CD4-positive, alpha-beta T cell (primary cell): ENCODE measurements around the gene ZNF335. TPM values are rescaled to one million over a fixed set of nuclear protein-coding genes. Genes with fewer than 3 reads are reported as not detected.

Experiments
- ATAC-seq: fragments of 200-7000 bp; cut with Tn5 transposase; one replicate; pipeline ENCODE4 v1.10.0; 2022; ENCODE audit warnings: mild to moderate bottlenecking; ENCODE audit not compliant: poor library complexity
- CTCF ChIA-PET: fragments of 350-600 bp; sonication (Branson Sonifier 250); formaldehyde crosslinking; loops from one replicate; lab custom pipeline; 2021; ENCODE audit warnings: antibody characterized with exemption, inconsistent platforms; lab: Charles Lee
- POLR2A ChIA-PET: fragments of 350-600 bp; sonication (Branson Sonifier 250); formaldehyde crosslinking; loops from one replicate; lab custom pipeline; 2021; ENCODE audit warnings: antibody characterized with exemption, inconsistent platforms; lab: Charles Lee
- DNase-seq, 14 experiments: peaks; one replicate each; pipeline ENCODE4 v3.0.0-alpha.2; 2013 to 2020; ENCODE audit warnings: mixed read lengths in 2 of 14
- H3K27ac ChIP-seq, 2 donors: one replicate each; pipeline versions ENCODE4 v1.5.1 to v1.7.0; 2013; ENCODE audit warnings: low read length in 2 of 2, low read depth in 1 of 2, mild to moderate bottlenecking in 1 of 2
- H3K27me3 ChIP-seq, 2 experiments: 1 replicate in 1 of 2; 2 replicates in 1 of 2; pipeline versions ENCODE4 v1.6.1 to v1.7.0; 2013; ENCODE audit warnings: low read length in 2 of 2, control low read depth in 1 of 2, mild to moderate bottlenecking in 1 of 2, moderate library complexity in 1 of 2; ENCODE audit not compliant: insufficient read depth in 2 of 2, control insufficient read depth in 1 of 2
- H3K36me3 ChIP-seq: one replicate; pipeline ENCODE4 v1.6.1; 2013; ENCODE audit warnings: low read length, control low read depth; ENCODE audit not compliant: insufficient read depth
- H3K4me1 ChIP-seq: one replicate; pipeline ENCODE4 v1.6.1; 2013; ENCODE audit warnings: low read length, control low read depth; ENCODE audit not compliant: insufficient read depth
- H3K4me3 ChIP-seq: one replicate; pipeline ENCODE4 v1.5.1; 2013; ENCODE audit warnings: mild to moderate bottlenecking, low read length, moderate library complexity
- H3K9me3 ChIP-seq, 2 experiments: 1 replicate in 1 of 2; 2 replicates in 1 of 2; pipeline versions ENCODE4 v1.6.1 to v1.7.0; 2013; ENCODE audit warnings: low read length in 2 of 2, mild to moderate bottlenecking in 2 of 2, control low read depth in 1 of 2, moderate library complexity in 1 of 2; ENCODE audit not compliant: control insufficient read depth in 1 of 2, insufficient read depth in 1 of 2
- H3K27ac Mint-ChIP-seq: one replicate; pipeline ENCODE4 v1.8.0; 2020; ENCODE audit warnings: mixed read lengths
- H3K27me3 Mint-ChIP-seq: one replicate; pipeline ENCODE4 v1.8.0; 2021; ENCODE audit warnings: mixed read lengths
- H3K36me3 Mint-ChIP-seq: one replicate; pipeline ENCODE4 v1.8.0; 2021; ENCODE audit warnings: low read depth, mixed read lengths
- H3K4me1 Mint-ChIP-seq: one replicate; pipeline ENCODE4 v1.8.0; 2021; ENCODE audit warnings: low read depth, mixed read lengths
- H3K4me3 Mint-ChIP-seq: one replicate; pipeline ENCODE4 v1.8.0; 2020; ENCODE audit warnings: mild to moderate bottlenecking, mixed read lengths
- H3K9me3 Mint-ChIP-seq: one replicate; pipeline ENCODE4 v1.8.0; 2020; ENCODE audit warnings: mixed read lengths
- CTCF ChIP-seq: fragments of 200-600 bp; IDR thresholded peaks from one replicate; pipeline ENCODE4 v1.8.0; 2022; ENCODE audit warnings: antibody characterized with exemption, mild to moderate bottlenecking
- intact Hi-C, 2 experiments: fragments of 100-400 bp; cut with DNase I in 1 of 2; cut with micrococcal nuclease in 1 of 2; formaldehyde crosslinking; loops; one replicate each; pipeline versions ENCODE4 v1.15.1 to v1.9.0; 2023 to 2025; cut with DNase I, micrococcal nuclease
- total RNA-seq, 174 experiments: library from RNA in 2 of 174; stranded (reverse) in 2 of 174; gene quantifications; one replicate each; pipeline ENCODE4 v1.2.3 and lab custom pipeline; 2021 to 2026

ZNF335 gene
- total RNA-seq, 2 experiments from 2014 or later = 67.3 to 74.6 TPM

DNA sequence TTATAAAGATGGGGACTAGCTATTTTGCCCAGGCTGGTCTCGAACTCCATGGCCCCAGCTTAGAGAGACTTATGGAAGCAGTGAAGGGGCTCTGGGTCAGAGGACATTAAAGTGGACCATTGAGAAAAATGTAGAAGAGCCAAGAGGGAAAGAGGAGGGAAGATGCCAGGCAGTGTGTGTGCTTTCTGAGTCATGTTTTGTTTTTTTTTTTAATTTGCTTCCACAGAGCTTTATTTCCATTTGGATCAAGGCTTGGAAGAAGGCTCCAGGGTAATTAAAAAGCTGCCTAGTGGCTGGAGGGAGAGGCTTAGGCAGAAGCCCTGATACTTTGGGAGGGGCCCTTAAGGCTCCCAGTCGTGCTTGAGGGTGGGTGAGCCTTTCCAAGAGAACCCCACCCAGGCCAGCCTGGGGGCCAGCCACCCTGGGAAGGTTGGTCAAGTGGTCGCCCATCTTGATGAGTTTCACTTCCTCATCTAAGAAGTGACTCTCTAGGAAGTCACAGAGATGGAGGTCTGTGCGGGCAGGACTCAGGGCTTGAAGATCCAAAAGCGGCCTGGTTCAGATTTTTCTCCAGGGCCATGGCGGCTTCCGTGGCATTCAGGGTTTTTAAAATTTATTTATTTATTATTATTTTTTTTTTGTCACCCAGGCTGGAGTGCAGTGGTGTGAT is 3.0 kb upstream of the ZNF335 start:
- H3K4me3 Mint-ChIP-seq = no peak overlapping the region
- CTCF ChIA-PET = interaction anchor here (0.7 to 1.3 kb wide), 2 partner anchors 13 to 89 kb away, joined by 3 read pairs; no protein-coding TSS in a partner anchor
- TF ChIP-seq CTCF = no peak
- Histone ChIP-seq H3K27ac (no peak overlapping the region), H3K9me3 (no peaks in the 10 kb centered on the region), H3K27me3 (no peaks in the 10 kb centered on the region), H3K4me1 (peaks cover 18% of the 10 kb centered on the region), H3K4me3 (no peak overlapping the region), H3K36me3 (peaks cover 1% of the 10 kb centered on the region)
- intact Hi-C loops = loop anchor here (5.0 to 10.0 kb wide), 5 partner anchors 37 to 1090 kb away; partner anchors contain the start of genes DNTTIP1 (in 1 of the 2), NCOA5 (in 1 of the 2), WFDC3 (in 1 of the 2) and YWHAB (in 1 of the 2)
- no peaks in the 10 kb centered on the region for H3K9me3 Mint-ChIP-seq
- H3K27ac Mint-ChIP-seq = no peak overlapping the region
- POLR2A ChIA-PET = interaction anchor here (7.4 kb wide), 1 partner anchor 39 kb away, joined by 195 read pairs; the partner anchor contains the start of gene PCIF1
- peaks cover 24% of the 10 kb centered on the region for H3K36me3 Mint-ChIP-seq
- H3K27me3 Mint-ChIP-seq = peaks cover 4% of the 10 kb centered on the region
- ATAC-seq (no peak), DNase-seq (peak in 1 of 14 experiments; percentile 14)
- peaks cover 20% of the 10 kb centered on the region for H3K4me1 Mint-ChIP-seq

DNA sequence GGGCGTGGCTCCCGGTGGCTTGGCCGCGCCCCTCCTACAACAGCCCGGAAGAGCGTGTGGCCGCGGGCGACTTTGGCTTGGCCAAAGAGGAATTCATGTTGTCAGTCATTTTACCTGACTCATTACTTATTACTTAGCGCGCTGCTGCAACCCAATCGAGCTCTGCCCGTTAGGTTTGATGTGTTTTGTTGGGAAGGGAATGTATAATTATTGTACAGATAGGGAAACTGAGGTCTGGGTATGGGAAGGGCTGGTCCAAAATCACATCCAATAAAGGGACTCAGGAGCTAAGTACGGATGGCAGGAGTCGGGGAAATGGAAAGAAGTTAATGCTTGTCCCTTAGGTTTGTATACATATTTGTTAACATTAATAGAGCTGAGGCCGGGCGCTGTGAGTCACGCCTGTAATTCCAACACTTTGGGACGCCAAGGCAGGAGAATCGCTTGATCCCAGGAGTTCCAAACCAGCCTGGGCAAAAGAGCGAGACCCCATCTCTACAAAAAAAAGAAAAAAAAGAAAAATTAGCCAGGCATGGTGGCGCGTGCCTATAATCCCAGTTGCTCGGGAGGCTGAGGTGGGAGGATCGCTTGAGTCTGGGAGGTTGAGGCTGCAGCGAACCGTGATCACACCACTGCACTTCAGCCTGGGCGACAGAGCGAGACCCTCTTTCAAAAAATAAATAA is 639 bp upstream of the ZNF335 start:
- Mint-ChIP-seq H3K27ac (peak overlapping the region; percentile 100), H3K9me3 (no peaks in the 10 kb centered on the region), H3K4me1 (peaks cover 28% of the 10 kb centered on the region), H3K36me3 (peaks cover 42% of the 10 kb centered on the region), H3K4me3 (peak overlapping the region; percentile 94), H3K27me3 (peaks cover 4% of the 10 kb centered on the region)
- Histone ChIP-seq H3K27me3 (no peaks in the 10 kb centered on the region), H3K27ac (peak overlapping the region; percentile 99 to 100), H3K36me3 (peaks cover 23% of the 10 kb centered on the region), H3K4me3 (peak overlapping the region; percentile 96), H3K9me3 (no peaks in the 10 kb centered on the region), H3K4me1 (peaks cover 36% of the 10 kb centered on the region)
- ATAC-seq (no peak), DNase-seq (no peak)
- TF ChIP-seq CTCF = no peak
- CTCF ChIA-PET = interaction anchor here (0.7 to 1.0 kb wide), 3 partner anchors 15 to 51 kb away, joined by 3 to 6 read pairs (median 3); no protein-coding TSS in a partner anchor
- intact Hi-C loops = loop anchor here (1.0 to 10.0 kb wide), 8 partner anchors 37 to 1088 kb away; partner anchors contain the start of genes NCOA5 (in 2 of the 2), DNTTIP1 (in 1 of the 2), PCIF1 (in 1 of the 2) and WFDC3 (in 1 of the 2)
- POLR2A ChIA-PET = interaction anchor here (0.8 to 7.4 kb wide), 18 partner anchors 10 to 434 kb away, joined by 3 to 195 read pairs (median 8); partner anchors contain the start of genes CTSA, DNTTIP1, ELMO2 and NEURL2

DNA sequence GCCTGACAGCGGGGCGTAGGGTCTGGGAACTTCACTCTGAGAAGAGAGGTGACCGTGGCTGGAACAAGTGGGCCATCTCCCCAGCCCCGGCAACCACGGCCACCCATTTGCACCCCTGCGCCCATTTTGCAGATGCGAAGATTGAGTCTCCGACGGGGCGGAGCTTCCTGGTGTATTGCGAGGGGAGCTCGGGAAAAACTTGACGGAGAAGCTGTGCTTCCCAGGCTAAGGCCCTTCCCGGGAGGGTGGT is 653 bp downstream of the ZNF335 start:
- DNase-seq (peak in 1 of 14 experiments; percentile 42), ATAC-seq (peak; percentile 2)
- intact Hi-C loops = loop anchor here (2.0 to 10.0 kb wide), 7 partner anchors 41 to 1087 kb away; partner anchors contain the start of genes CTSA (in 2 of the 2), NEURL2 (in 2 of the 2), DNTTIP1 (in 1 of the 2) and NCOA5 (in 1 of the 2)
- H3K4me3 ChIP-seq = peak overlapping the region; percentile 96
- H3K9me3 ChIP-seq = no peaks in the 10 kb centered on the region
- Mint-ChIP-seq H3K9me3 (no peaks in the 10 kb centered on the region), H3K4me3 (peak overlapping the region; percentile 94), H3K4me1 (peaks cover 28% of the 10 kb centered on the region), H3K36me3 (peaks cover 52% of the 10 kb centered on the region), H3K27me3 (peaks cover 4% of the 10 kb centered on the region), H3K27ac (peak overlapping the region; percentile 100)
- POLR2A ChIA-PET = interaction anchor here (0.7 to 7.4 kb wide), 20 partner anchors 11 to 435 kb away, joined by 3 to 195 read pairs (median 8); partner anchors contain the start of genes ACOT8, CTSA, DNTTIP1 and ELMO2
- TF ChIP-seq CTCF = no peak
- no peaks in the 10 kb centered on the region for H3K27me3 ChIP-seq
- peaks cover 35% of the 10 kb centered on the region for H3K36me3 ChIP-seq
- CTCF ChIA-PET = interaction anchor here (1.2 to 3.9 kb wide), 5 partner anchors 9 to 81 kb away, joined by 3 to 20 read pairs (median 6); partner anchors contain the start of gene PCIF1
- peaks cover 36% of the 10 kb centered on the region for H3K4me1 ChIP-seq
- peak overlapping the region; percentile 99 to 100 for H3K27ac ChIP-seq
